ENCODE results near the gene KCNG2.
"Not testable (repeated sequence)": the region's sequence is repeated elsewhere in the genome, so short reads cannot be mapped to it uniquely, and the experiment has no call there.

The KCNG2 gene

GRCh38 chr18:79871026-79871390, 73.3 kb downstream of the KCNG2 start:
- DNase-seq (ENCODE audit: low spot score) = no peak

GRCh38 chr18:79871481-79872091, 73.8 kb downstream of the KCNG2 start:
- no peak for DNase-seq (ENCODE audit: low spot score)

GRCh38 chr18:79872527-79873444, 75.0 kb downstream of the KCNG2 start:
- no peak for DNase-seq (ENCODE audit: low spot score)

GRCh38 chr18:79873449-79874110, 75.8 kb downstream of the KCNG2 start:
- DNase-seq (ENCODE audit: low spot score) = no peak

- no peak for DNase-seq (ENCODE audit: low spot score)
These were observed 77.1 kb downstream of the KCNG2 start for GRCh38 chr18:79874553-79875530.

- DNase-seq (ENCODE audit: low spot score) = no peak
These were observed 77.8 kb downstream of the KCNG2 start for GRCh38 chr18:79875531-79875919.

GRCh38 chr18:79875931-79876461, 78.3 kb downstream of the KCNG2 start:
- no peak for DNase-seq (ENCODE audit: low spot score)

- DNase-seq (ENCODE audit: low spot score) = no peak
These were observed 78.8 kb downstream of the KCNG2 start for GRCh38 chr18:79876497-79876896.

GRCh38 chr18:79877163-79878091, 79.7 kb downstream of the KCNG2 start:
- no peak for DNase-seq (ENCODE audit: low spot score)

- DNase-seq (ENCODE audit: low spot score) = not testable (repeated sequence)
These were observed 80.5 kb downstream of the KCNG2 start for GRCh38 chr18:79878246-79878645.

GRCh38 chr18:79878741-79879378, 81.1 kb downstream of the KCNG2 start:
- DNase-seq (ENCODE audit: low spot score) = no peak

GRCh38 chr18:79879566-79879965, 81.8 kb downstream of the KCNG2 start:
- no peak for DNase-seq (ENCODE audit: low spot score)

GRCh38 chr18:79881695-79882094, 84.0 kb downstream of the KCNG2 start:
- DNase-seq (ENCODE audit: low spot score) = no peak

- no peak for DNase-seq (ENCODE audit: low spot score)
These were observed 84.9 kb downstream of the KCNG2 start for GRCh38 chr18:79882522-79883241.

- no peak for DNase-seq (ENCODE audit: low spot score)
These were observed 85.9 kb downstream of the KCNG2 start for GRCh38 chr18:79883461-79884293.

- no peak for DNase-seq (ENCODE audit: low spot score)
These were observed 86.7 kb downstream of the KCNG2 start for GRCh38 chr18:79884294-79884962.

GRCh38 chr18:79884963-79885728, 87.4 kb downstream of the KCNG2 start:
- no peak for DNase-seq (ENCODE audit: low spot score)
